GM18505 (cell line): ENCODE measurements around the gene SCAF4.
"Not testable (repeated sequence)": the region's sequence is repeated elsewhere in the genome, so short reads cannot be mapped to it uniquely, and the experiment has no call there.

Experiments used
- ATAC-seq: cut with Tn5 transposase; IDR thresholded peaks from one replicate; pipeline ENCODE4 v1.9.1; 2021; ENCODE audit not compliant: unreplicated experiment
- POLR2A ChIP-seq: IDR thresholded peaks from 4 replicates; pipeline ENCODE4 v1.6.1; 2011; ENCODE audit warnings: borderline replicate concordance; ENCODE audit not compliant: insufficient read depth, insufficient read length; ENCODE audit errors: extremely low read depth

SCAF4 gene

DNA sequence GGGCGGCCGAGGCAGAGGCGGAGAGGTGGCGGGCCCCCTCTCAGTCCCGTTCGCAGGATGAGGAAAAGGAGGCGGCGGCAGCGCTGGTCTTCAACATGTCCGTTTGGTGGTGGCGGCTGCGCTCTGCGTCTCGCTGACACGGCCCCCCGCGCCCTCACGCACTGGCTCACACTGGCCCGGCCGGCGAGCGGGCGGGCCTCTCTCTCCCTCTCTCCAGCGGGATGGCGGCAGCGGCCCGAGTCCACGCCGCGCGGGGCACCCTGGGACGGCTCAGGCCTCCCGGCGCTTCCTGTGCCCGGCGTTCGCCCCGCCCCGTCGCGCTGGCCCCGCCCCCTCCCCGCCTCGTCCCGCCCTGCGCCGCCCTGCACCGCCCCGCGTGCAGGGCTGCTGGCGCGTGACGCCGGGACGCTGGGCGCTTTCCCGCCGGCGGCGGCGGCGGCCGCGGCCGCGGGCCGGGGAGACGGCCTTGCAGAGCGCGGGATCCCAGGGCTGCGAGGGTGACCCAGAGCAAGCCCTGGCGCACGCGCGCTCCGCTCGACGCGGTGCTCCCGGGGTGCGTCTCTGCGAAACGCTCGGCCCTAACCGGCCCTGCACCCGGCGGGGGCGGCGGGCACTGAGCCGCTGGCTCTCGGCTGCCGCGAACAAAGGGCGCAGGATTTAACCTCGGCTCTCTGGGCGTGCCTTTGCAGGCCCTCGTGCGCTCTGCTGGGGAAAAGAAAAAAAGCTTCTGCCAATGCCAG, at the start of gene SCAF4:
TSS of gene SCAF4 (minus strand) at position 262 of the 740 bp plus-strand sequence. CDS start 426 bp downstream, outside the sequence.
- ATAC-seq = peak; percentile 82
- peak; percentile 85 for TF ChIP-seq POLR2A

- ATAC-seq = no peak
- TF ChIP-seq POLR2A = no peak
Observed at GRCh38 chr21:31780944-31781343, 49.0 kb upstream of the SCAF4 start.

DNA sequence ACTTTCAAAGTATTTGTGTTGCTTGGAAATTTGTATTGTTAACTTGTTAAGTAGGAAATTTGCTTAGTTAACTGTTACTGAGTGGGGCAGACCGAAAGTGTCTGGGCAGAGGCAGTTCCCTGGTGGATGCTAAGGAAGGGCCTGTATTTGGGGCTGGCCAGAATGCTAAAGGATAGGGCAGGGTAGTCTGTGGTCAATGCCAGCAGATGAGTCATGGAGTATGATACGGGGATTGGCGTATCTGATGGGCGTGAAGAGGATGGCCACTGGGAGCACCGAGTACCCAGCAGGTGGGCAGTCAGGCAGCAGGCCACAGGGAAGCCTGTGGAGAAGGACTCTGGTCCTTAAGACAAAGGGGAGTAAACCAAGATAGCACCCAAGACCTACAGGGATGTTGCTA, 46.6 kb upstream of the SCAF4 start:
- ATAC-seq = no peak
- TF ChIP-seq POLR2A = no peak

- no peak for TF ChIP-seq POLR2A
Observed at GRCh38 chr21:31777857-31778256, 45.9 kb upstream of the SCAF4 start.

DNA sequence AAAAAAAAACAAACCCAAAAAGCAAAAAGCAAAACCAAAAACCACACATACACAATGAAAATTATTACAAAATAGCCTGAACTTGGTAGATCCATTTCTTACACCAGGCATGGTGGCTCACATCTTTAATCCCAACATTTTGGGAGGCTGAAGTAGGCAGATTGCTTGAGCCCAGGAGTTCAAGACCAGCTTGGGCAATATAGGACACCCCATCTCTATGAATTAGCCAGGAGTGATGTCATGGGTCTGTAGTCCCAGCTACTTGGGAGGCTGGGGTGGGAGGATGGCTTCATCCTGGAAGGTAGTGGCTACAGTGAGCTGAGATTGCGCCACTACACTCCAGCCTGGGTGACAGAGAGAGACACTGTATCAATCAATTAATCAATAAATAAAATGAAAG, 42.1 kb upstream of the SCAF4 start:
- no peak for TF ChIP-seq POLR2A
- no peak for ATAC-seq

More at GRCh38 chr21:31777857-31778256, 45.9 kb upstream of the SCAF4 start:
- no peak for ATAC-seq

DNA sequence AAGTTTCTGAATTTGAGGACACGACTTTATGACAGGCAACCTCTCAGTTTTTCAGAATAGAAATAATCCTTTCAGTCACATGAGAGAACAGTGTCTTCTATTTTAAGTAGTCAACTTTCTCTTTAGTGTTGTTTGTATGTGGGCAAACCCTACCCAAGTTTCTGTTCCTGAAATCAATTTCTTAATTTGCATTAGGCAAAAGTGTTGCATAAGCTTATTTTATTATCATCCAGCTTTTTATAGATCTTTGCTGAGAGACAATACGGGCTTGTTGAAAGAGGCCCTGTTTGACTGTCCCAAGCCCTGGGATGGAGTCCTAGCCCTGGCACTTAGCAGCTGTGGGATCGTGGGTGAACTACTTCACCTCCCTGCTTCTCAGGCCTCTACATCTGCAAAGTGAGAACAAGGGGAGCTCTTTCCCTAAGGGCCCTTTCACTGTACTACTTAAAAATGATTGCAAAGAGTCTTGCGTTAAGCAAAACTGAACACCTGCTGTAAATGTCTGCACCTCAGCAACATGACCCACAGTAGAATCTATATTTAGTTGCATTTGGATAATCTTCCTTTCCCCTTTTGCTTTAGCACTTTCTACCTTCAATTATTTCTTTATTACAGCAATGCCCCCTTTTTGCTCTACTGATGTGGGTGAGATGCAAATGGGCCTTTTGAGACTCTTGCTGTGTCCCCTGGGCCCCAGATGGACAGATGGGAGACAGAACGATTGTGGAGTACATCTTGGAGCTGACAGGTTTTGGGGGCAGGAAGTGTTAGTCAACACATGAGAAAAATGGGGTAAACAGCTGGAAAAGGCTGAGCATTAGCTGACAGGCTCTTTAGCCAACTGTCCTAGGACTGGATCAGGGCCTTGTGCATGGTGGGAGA, 41.0 kb upstream of the SCAF4 start:
- TF ChIP-seq POLR2A = no peak
- ATAC-seq = peak; percentile 86

- ATAC-seq = no peak
- TF ChIP-seq POLR2A = no peak
Observed at GRCh38 chr21:31771685-31772084, 39.8 kb upstream of the SCAF4 start.

DNA sequence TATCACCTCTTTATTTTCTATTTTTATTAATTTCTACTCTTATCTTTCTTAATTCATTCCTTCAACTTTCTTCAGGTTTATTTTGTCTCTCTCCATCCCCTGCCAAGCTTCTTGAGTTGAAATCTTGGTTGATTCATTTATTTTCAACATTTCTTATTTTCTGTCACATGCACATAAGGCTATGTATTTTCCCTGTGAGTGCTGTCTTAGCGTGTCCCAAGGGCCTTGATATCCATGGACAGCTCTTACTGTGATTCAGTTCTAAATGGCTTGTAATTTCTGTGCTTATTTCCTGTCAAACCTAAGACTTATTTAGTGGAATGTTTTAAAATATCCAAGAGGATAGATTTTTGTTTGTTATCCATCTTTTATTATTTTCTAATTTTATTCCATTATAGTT, 36.8 kb upstream of the SCAF4 start:
- ATAC-seq = no peak

GRCh38 chr21:31766899-31767298, 35.0 kb upstream of the SCAF4 start:
- no peak for ATAC-seq
- no peak for TF ChIP-seq POLR2A

More for the DNA sequence above, 36.8 kb upstream of the SCAF4 start:
- no peak for TF ChIP-seq POLR2A

DNA sequence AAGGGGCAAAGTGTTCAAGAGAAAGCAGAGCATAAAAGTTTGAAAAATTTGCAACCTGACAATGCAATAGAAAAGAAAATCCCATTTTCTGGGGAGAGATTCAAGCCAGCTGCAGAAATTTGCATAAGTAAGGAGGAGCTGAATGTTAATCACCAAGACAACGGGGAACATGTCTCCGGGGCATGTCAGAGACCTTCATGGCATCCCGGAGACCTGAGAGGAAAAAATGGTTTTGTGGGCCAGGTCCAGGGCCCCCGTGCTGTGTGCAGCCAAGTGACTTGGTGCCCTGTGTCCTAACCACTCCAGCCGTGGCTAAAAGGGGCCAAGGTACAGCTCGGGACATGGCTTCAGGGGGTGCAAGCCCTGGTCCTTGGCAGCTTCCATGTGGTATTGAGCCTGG, 33.9 kb upstream of the SCAF4 start:
- not testable (repeated sequence) for ATAC-seq

GRCh38 chr21:31760931-31761330, 29.0 kb upstream of the SCAF4 start:
- no peak for TF ChIP-seq POLR2A
- no peak for ATAC-seq

DNA sequence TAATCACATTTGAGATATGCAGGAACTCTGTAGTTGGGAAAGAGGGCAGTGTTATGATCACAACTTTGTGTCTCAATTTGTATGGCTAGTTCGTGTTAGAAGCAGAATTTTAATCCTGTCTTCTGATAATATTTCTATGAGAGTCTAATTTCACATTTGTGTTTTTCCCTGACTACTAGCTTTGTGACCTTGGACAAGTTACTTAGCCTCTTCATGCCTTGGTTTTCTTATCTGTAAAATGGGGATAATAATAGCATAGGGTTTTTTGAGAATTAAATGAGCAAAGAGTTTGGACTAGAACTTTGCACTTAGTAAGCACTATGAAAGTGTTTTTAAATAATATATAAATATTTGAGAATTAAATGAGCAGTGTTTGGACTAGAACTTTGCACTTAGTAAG, 24.9 kb upstream of the SCAF4 start:
- no peak for ATAC-seq
- TF ChIP-seq POLR2A = no peak

GRCh38 chr21:31755027-31755426, 23.1 kb upstream of the SCAF4 start:
- TF ChIP-seq POLR2A = no peak
- no peak for ATAC-seq

GRCh38 chr21:31754708-31754960, 22.7 kb upstream of the SCAF4 start:
- no peak for TF ChIP-seq POLR2A
- no peak for ATAC-seq

DNA sequence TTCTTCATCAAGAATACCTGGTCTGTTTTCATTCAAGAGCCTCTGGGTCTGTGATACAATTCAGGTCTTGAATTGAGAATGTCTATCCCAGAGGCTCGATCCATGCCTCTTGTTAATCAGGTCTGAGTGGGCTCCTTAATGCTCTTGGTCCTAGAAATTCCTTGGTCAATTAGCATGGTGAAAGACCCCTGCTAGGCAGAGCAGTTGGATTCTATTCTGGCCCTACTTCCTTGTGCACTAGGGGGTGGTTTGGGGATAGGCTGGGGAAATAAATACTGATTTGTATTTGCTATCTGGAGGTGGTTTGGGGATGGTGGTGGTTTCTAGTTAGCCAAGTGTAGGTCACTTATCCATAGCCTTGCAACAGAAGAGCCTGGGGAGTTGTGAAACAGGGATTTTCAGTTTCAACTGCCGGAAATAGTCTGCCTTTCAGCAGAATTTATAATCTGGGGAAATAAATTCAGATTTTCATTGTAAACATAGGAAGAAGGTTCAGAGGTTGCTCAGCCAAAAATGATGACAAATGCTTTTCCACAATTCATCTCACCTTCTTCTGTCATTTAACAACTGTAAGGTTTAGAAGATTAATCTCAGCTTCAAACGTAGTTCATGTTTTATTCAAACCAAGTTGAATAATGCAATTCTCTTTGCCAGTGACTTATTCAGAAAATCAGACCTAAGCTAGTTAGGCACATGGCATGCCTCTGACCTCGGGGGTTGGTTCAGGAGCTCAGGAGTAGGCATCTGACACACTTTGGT, 22.2 kb upstream of the SCAF4 start:
- TF ChIP-seq POLR2A = no peak
- no peak for ATAC-seq
